Astrocyte of the spinal cord (primary cell): Measurements from ENCODE around the gene HSPA12B.

Experiments
- DNase-seq: peaks from one replicate; pipeline ENCODE4 v3.0.0; 2011; ENCODE audit warnings: low read depth, low spot score
- H3K4me3 ChIP-seq: 2 replicates; pipeline ENCODE4 v1.5.1; 2011; ENCODE audit warnings: low read depth, mild to moderate bottlenecking, low read length, moderate library complexity
- CTCF ChIP-seq: IDR thresholded peaks from 2 replicates; pipeline ENCODE4 v1.5.1; 2012; ENCODE audit warnings: low read depth, mild to moderate bottlenecking, low read length, inconsistent platforms
- in situ Hi-C: cut with HindIII; loops from 2 replicates; pipeline ENCODE4 v1.10.0; 2017; ENCODE audit warnings: low sequenced_read_pairs

HSPA12B gene

GRCh38 chr20:3752386-3752759 is 19.9 kb downstream of the HSPA12B start:
- no peak for TF ChIP-seq CTCF
- DNase-seq = no peak
- H3K4me3 ChIP-seq = no peak overlapping the region
- in situ Hi-C loops = no loop called here

GRCh38 chr20:3753098-3753497 is 20.6 kb downstream of the HSPA12B start:
- DNase-seq = peak; percentile 65
- H3K4me3 ChIP-seq = no peak overlapping the region
- TF ChIP-seq CTCF = peak; percentile 90
- in situ Hi-C loops = no loop called here

DNA sequence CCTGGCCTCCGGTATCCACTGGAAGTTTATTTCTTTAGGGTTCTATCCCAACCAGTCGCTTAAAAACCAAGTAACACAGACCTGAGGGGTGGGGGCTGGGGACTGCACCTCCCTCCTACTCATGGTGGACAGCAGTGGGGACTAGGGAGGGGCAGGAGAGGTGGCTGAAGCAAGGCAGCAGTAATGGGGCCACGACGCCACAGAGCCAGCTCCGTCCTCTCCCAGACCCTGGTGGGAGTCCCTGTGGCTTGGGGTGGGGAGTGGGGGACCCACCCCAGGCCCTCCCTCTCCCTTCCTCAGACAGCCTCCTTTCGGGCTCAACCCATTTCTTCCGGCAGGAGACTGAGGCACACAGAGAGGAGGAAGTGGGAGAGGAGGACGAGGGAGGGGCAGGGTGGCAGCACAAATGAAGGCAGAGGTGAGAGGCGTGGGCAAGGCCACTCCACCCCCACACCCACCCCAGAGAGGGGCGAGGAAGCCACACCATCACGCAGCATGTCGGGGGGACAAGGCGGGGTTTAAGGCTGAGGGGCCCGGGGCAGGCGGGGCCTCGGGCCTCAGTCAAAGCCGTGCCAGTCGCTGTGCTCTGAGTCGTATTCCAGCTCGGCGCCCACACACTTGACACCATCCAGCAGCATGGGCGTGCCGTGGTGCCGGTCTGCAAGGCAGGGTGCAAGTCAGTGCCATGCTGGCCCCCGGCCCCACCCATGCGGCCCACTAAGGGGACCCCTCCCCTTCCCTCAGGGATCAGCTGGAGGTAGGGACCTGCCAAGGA is 21.2 kb downstream of the HSPA12B start:
- in situ Hi-C loops = no loop called here
- DNase-seq = no peak
- no peak for TF ChIP-seq CTCF
- no peak overlapping the region for H3K4me3 ChIP-seq

DNA sequence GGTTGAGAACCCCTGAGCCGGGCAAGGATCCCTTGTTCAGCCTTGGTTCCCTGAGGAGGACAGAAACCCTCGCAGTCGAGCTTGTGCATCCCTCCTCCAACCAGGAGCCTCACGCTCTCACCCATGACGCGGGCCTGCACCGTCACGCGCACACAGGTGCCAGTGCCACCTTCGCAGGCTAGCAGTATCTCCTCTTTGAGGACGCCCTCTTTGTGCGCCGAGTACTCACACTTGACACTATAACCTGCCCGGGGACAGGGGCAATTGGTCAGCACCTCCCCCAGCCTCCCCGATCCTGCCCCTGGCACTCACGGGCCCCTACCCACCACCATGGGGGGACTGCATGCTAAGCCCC is 21.8 kb downstream of the HSPA12B start:
- no peak overlapping the region for H3K4me3 ChIP-seq
- TF ChIP-seq CTCF = no peak
- no peak for DNase-seq
- in situ Hi-C loops = no loop called here

- no peak overlapping the region for H3K4me3 ChIP-seq
- in situ Hi-C loops = no loop called here
- DNase-seq = no peak
- no peak for TF ChIP-seq CTCF
Observed at GRCh38 chr20:3755269-3755668, 22.8 kb downstream of the HSPA12B start.

DNA sequence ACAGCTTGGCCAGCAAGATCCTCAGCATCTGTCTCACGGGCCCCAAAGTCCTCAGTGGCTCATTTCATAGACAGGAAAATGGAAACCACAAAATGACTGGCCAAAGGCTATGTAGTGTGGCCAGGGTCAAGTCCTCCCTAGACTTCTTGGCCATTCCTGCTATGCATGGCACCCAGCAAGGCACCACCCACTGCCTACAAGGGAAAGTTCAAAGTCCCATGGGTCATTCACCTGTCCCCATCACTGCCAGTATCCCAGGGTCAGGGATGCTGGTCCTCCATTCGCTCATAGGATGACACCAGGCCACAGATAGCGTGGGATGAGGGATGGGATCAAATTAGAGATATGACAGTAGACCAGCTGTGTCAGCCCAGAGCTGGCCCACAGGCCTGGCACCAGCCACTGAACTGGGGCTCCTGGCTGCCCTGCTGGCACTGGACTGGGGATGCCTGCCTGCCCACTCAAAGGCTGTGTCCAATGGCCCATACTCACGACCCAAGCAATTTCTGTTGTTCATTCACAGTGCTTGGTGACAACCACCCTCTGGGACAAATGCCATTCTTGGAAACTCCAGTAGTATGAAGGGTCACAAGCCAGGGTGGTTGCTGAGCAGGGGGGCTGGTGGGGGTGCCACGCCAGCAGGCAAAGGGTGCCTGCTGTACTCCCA is 23.5 kb downstream of the HSPA12B start:
- TF ChIP-seq CTCF = no peak
- DNase-seq = no peak
- in situ Hi-C loops = no loop called here
- no peak overlapping the region for H3K4me3 ChIP-seq
